Central memory CD4-positive, alpha-beta T cell (primary cell): ENCODE results near the gene DOCK11.

Source experiments
- DNase-seq: peaks from one replicate; pipeline ENCODE4 v3.0.0; 2022

The DOCK11 gene

GRCh38 chrX:118634336-118634735 is 138.7 kb downstream of the DOCK11 start:
- DNase-seq: no peak

- no peak for DNase-seq
These were observed 142.4 kb downstream of the DOCK11 start for GRCh38 chrX:118637997-118638396.

- DNase-seq: no peak
These were observed 148.8 kb downstream of the DOCK11 start for GRCh38 chrX:118644378-118644777.

- DNase-seq: no peak
These were observed 157.1 kb downstream of the DOCK11 start for GRCh38 chrX:118652717-118653116.

DNA sequence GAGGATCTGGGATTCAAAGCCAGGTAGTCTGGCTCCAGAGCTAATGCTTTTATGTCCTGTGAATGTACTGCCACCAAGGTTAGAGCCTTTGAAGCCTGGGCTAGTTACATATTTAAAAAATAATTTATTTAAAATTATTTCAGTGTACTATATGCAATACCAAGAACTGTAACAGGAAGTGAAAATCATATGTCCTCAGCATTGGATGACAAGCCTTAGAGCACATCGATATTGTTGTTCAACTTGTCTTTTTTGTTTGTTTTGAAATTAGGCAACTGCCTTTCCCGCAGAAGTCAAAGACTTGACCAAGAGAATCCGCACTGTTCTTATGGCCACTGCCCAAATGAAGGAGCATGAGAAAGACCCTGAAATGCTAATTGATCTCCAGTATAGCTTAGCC is 158.7 kb downstream of the DOCK11 start:
- DNase-seq: no peak

GRCh38 chrX:118655561-118656246 is 160.1 kb downstream of the DOCK11 start:
- DNase-seq: no peak

DNA sequence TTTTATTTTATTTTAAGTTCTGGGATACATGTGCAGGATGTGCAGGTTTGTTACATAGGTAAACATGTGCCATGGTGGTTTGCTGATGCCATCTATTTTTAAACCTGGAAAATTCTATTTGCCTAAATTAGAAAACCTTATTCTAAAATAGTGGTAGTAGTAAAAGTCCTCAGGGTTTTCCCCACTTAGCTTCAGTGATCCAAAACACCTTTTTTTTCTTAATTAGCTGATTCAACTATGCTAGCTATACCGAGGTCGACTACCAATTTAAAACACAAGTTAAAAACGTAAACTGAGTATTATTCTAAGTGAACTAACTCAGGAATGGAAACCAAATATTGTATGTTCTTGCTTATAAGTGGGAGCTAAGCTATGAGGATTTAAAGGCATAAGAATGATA is 161.8 kb downstream of the DOCK11 start:
- DNase-seq: no peak

DNA sequence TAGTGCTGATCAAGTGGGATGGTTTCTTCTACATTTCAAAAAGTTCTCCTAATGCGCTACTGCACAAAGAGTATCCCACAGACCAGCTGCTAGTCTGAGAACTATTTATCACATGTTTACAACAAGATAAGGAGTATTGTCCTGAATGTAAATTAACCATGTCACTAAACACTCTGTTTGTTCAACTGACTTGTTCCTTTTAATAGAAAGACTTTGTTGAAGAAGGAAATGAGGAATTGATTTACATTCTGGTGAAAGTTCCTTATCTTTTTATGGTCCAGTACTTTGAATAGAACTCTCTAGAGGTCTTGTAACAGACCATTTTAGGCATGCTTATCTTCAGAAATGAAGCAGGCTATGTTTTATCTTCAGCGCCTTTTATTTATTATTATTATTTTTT is 164.5 kb downstream of the DOCK11 start:
- no peak for DNase-seq

GRCh38 chrX:118665204-118665603 is 169.6 kb downstream of the DOCK11 start:
- DNase-seq: no peak

- DNase-seq: no peak
These were observed 170.9 kb downstream of the DOCK11 start for GRCh38 chrX:118666521-118666920.

GRCh38 chrX:118669435-118669834 is 173.8 kb downstream of the DOCK11 start:
- DNase-seq: no peak

- no peak for DNase-seq
These were observed 179.8 kb downstream of the DOCK11 start for GRCh38 chrX:118675326-118675965.

DNA sequence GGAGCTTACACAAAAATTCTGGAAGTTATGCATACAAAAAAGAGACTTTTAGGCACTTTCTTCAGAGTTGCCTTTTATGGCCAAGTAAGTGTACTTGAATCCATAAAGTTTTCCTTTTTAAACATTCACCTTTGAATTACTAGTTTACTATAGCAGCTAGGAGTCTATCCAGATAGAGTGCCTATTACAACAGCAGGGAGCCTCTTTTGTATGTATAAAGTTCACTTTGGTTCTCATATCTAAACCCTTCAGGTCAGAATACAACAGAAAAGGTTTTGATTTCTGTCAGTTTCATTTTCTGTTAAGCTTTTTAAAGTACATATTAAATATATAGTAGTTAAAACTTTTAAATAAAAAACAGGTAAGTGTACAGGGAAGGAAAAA is 180.3 kb downstream of the DOCK11 start:
- DNase-seq: no peak

GRCh38 chrX:118677318-118677717 is 181.7 kb downstream of the DOCK11 start:
- no peak for DNase-seq

GRCh38 chrX:118679290-118679689 is 183.7 kb downstream of the DOCK11 start:
- DNase-seq: no peak

DNA sequence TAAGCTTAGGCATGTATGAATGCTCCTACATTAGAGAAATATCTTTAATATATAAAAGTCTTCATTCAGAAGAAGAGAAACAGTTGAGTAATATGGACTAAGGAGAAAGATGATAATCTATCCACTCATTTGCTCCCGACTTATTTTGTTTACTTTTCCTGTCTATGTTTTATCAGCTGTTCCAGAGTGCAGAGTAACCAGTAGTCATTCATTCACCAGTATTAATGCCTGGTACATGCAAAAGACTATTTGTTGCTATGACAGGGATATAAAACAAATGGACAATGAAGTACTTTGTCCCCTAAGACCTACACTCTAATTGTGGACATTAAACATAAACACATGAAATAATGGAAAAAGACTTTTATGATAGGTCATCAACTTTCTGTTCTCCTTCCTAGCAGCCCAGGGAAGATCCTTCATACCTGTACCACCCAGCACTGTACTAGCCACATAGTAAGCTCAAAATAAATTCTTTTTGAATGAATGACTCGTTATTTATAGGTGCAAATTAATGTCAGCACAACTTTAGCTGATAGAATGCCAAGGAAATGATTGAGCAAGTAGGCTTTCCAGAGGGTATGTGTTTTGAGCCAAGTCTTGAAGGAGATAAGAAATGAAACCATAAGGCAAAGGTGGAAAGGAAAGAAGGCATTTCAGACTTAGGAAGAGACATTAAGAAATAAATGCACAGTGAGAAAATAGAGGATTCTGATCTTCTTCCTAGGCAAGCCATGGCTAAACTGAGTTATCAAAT is 186.8 kb downstream of the DOCK11 start:
- DNase-seq: no peak

- DNase-seq: no peak
These were observed 189.8 kb downstream of the DOCK11 start for GRCh38 chrX:118685393-118685792.

DNA sequence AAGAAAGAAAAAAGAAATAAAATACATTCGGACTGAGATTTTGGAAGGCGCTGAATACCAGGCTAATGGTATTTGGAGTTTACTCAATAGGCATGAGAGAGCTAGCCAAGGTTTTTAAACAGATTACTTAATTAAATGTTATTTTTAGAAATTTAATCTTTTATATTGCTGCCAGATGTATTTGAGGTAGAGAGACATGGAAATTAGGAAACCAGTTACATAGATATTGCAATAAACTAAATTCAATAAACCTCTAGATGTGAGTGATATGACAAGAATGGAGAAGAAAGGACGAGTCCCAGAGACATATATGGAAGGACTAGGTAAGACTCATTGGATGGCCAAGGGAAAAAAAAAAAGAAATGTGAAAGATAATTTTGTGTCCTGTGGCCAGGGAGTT is 193.3 kb downstream of the DOCK11 start:
- no peak for DNase-seq

- DNase-seq: no peak
These were observed 198.2 kb downstream of the DOCK11 start for GRCh38 chrX:118693843-118694242.

DNA sequence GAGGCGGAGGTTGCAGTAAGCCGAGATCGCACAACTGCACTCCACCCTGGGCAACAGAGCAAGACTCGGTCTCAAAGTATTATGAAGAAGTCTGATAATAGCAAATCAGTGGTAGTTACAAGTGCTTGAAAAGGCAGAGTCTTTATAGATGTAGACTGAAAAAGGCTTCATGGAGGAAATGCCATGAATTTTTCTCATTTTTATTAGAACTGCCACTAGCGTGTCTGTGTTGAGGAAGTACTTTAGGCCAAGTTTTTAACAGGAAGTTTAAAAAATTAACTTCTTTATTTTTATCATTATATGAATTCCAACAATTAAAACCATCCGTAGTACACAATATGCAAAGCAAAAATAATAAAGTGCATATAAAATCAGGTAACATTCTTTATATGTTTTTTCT is 199.0 kb downstream of the DOCK11 start:
- no peak for DNase-seq

GRCh38 chrX:118698516-118699170 is 203.0 kb downstream of the DOCK11 start:
- DNase-seq: no peak

- no peak for DNase-seq
These were observed 207.1 kb downstream of the DOCK11 start for GRCh38 chrX:118702741-118703140.

DNA sequence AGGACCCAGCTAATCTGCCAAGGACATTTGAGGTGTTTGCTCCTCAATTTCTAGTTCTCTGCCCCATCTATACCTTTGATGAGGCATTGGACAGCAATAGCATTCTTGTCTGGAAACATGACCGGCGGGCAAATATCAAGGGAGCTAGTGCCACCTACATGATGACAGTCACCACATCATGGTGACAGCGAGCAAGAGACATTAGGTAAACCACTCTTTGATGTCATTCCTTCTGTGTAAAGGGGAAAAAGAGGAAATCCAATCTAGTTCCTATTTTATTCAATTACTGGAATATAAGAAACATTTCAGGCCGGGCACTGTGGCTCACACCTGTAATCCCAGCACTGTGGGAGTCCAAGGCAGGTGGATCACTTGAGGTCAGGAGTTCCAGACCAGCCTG is 211.1 kb downstream of the DOCK11 start:
- DNase-seq: no peak

- DNase-seq: no peak
These were observed 218.9 kb downstream of the DOCK11 start for GRCh38 chrX:118714521-118714920.
